Liver (tissue), 9 donors: ENCODE results near the gene RPS19BP1. TPM values are rescaled to one million over a fixed set of nuclear protein-coding genes. Genes with fewer than 3 reads are reported as not detected.
A peak's percentile ranks its signal among the peaks of the same experiment; 100 is the strongest.
"Not testable (repeated sequence)": the region's sequence is repeated elsewhere in the genome, so short reads cannot be mapped to it uniquely, and the experiment has no call there.

ENCODE experiments used
- DNase-seq: peaks from one replicate; pipeline ENCODE4 v3.0.0-alpha.2; 2017; ENCODE audit warnings: low spot score
- H3K27ac ChIP-seq, 2 donors: one replicate each; pipeline ENCODE4 v1.7.0; 2013; ENCODE audit warnings: inconsistent platforms in 2 of 2, low read length in 2 of 2, control low read depth in 1 of 2, low read depth in 1 of 2, mild to moderate bottlenecking in 1 of 2
- H3K27me3 ChIP-seq, 4 donors: one replicate each; pipeline versions ENCODE4 v1.6.1 to v1.7.0; 2013; ENCODE audit warnings: low read length in 3 of 4, inconsistent platforms in 1 of 4, mild to moderate bottlenecking in 1 of 4, moderate library complexity in 1 of 4; ENCODE audit not compliant: control insufficient read depth in 4 of 4, insufficient read depth in 4 of 4
- H3K36me3 ChIP-seq, 4 donors: one replicate each; pipeline versions ENCODE4 v1.6.1 to v1.7.0; 2013; ENCODE audit warnings: low read length in 3 of 4, mild to moderate bottlenecking in 3 of 4, low read depth in 1 of 4, moderate library complexity in 1 of 4; ENCODE audit not compliant: control insufficient read depth in 4 of 4, insufficient read depth in 3 of 4
- H3K4me1 ChIP-seq, 4 donors: one replicate each; pipeline versions ENCODE4 v1.6.1 to v1.7.0; 2013; ENCODE audit warnings: low read length in 3 of 4, mild to moderate bottlenecking in 3 of 4, moderate library complexity in 1 of 4; ENCODE audit not compliant: control insufficient read depth in 4 of 4, insufficient read depth in 4 of 4
- H3K4me3 ChIP-seq, 3 donors: one replicate each; pipeline versions ENCODE4 v1.6.1 to v1.7.0; 2013; ENCODE audit warnings: low read length in 3 of 3, control low read depth in 1 of 3, low read depth in 1 of 3, mild to moderate bottlenecking in 1 of 3
- H3K9ac ChIP-seq, 2 donors: one replicate each; pipeline ENCODE4 v1.7.0; 2013; ENCODE audit warnings: low read length in 2 of 2, mild to moderate bottlenecking in 2 of 2, moderate library complexity in 2 of 2, control low read depth in 1 of 2, low read depth in 1 of 2
- H3K9me3 ChIP-seq, 4 donors: one replicate each; pipeline versions ENCODE4 v1.6.1 to v1.7.0; 2013; ENCODE audit warnings: low read length in 3 of 4; ENCODE audit not compliant: control insufficient read depth in 4 of 4
- NR2F2 ChIP-seq: IDR thresholded peaks from 2 replicates; pipeline ENCODE4 v1.6.1; 2016; ENCODE audit warnings: antibody characterized with exemption
- WGBS: extraction: QIAGEN DNeasy Blood & Tissue Kit; methylation state at CpG from one replicate; pipeline ENCODE4 v1.1.7; 2013; 5-methylcytosine and 5-hydroxymethylcytosine counted together
- polyA plus RNA-seq, 2 donors: library from polyadenylated mRNA; stranded (reverse) in 1 of 2; unstranded in 1 of 2; fragments of 200-250 nt in 1 of 2; fragments of >200 nt in 1 of 2; fragmentation: Nextera tagmentation in 1 of 2; extraction: Ambion mirVana in 1 of 2; gene quantifications; one replicate each; pipeline versions ENCODE4 v1.2.1 to v1.2.3, GENCODE V29; 2013 to 2015
- total RNA-seq, 2 donors: library from RNA; depleted of rRNA; stranded (reverse); fragments of >200 nt; gene quantifications; one replicate each; pipeline ENCODE4 v1.2.3, GENCODE V29; 2014
- TF ChIP-seq, protein P1 (sequence below): IDR thresholded peaks from 2 replicates; pipeline ENCODE4 v1.6.1; 2016; ENCODE audit warnings: antibody characterized with exemption
- TF ChIP-seq, protein P2 (sequence below): fragments of 150-350 bp; IDR thresholded peaks from 2 replicates; pipeline ENCODE4 v1.5.1; 2017; ENCODE audit warnings: improper control_type of control experiment, low read depth, low read length; ENCODE audit not compliant: missing input control
- donor health status: healthy.
- donor health status: healthy.
- donor health status: healthy.
- donor health status: healthy.
- donor health status: healthy.

Gene RPS19BP1
- total and polyA plus RNA-seq, 4 donors, result 36.3 to 89.6 (median 63.3) TPM

DNA sequence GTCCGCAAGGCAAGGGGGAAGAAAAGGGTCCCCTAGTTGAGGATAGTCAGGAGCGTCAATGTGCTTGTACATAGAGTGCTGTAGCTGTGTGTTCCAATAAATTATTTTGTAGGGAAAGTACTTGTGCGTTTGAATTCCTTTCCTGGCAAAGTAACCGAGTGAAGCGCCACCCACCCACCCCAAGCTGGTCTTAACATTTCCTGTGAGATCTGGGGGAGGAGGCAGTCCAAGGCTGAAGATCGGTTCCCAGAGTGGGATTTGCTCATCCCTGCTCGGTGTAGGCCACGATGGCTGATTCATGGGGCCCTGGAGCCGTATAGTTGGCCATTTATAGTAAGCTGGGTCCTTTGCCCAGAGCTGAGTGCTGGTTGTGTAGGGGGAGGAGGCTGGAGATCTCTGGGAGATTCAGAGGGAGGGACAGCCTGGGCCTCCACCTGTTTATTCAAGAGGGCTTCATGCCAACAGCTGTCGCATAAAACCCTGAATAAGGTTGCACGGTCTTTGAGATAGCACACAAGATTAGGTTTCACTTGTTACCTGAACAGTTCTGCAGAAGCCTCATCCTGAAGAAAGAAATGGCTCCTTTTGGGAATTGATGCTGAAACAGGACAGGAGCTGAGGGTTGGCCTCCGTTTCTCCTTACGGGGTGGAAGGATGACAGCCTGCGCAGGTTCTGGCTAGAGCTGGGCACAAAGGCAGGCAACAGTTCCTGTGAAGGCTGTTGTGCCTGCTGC, 9.8 kb downstream of the RPS19BP1 start:
- TF ChIP-seq, protein P1, sequence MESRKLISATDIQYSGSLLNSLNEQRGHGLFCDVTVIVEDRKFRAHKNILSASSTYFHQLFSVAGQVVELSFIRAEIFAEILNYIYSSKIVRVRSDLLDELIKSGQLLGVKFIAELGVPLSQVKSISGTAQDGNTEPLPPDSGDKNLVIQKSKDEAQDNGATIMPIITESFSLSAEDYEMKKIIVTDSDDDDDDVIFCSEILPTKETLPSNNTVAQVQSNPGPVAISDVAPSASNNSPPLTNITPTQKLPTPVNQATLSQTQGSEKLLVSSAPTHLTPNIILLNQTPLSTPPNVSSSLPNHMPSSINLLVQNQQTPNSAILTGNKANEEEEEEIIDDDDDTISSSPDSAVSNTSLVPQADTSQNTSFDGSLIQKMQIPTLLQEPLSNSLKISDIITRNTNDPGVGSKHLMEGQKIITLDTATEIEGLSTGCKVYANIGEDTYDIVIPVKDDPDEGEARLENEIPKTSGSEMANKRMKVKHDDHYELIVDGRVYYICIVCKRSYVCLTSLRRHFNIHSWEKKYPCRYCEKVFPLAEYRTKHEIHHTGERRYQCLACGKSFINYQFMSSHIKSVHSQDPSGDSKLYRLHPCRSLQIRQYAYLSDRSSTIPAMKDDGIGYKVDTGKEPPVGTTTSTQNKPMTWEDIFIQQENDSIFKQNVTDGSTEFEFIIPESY, result no peak
- TF ChIP-seq NR2F2, result no peak
- TF ChIP-seq, protein P2, sequence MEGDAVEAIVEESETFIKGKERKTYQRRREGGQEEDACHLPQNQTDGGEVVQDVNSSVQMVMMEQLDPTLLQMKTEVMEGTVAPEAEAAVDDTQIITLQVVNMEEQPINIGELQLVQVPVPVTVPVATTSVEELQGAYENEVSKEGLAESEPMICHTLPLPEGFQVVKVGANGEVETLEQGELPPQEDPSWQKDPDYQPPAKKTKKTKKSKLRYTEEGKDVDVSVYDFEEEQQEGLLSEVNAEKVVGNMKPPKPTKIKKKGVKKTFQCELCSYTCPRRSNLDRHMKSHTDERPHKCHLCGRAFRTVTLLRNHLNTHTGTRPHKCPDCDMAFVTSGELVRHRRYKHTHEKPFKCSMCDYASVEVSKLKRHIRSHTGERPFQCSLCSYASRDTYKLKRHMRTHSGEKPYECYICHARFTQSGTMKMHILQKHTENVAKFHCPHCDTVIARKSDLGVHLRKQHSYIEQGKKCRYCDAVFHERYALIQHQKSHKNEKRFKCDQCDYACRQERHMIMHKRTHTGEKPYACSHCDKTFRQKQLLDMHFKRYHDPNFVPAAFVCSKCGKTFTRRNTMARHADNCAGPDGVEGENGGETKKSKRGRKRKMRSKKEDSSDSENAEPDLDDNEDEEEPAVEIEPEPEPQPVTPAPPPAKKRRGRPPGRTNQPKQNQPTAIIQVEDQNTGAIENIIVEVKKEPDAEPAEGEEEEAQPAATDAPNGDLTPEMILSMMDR, result no peak
- Histone ChIP-seq H3K4me3 (peak overlapping the region; percentile 3 to 92 (median 9)), H3K27ac (no peak overlapping the region), H3K27me3 (no peaks in the 10 kb centered on the region), H3K9ac (no peak overlapping the region), H3K36me3 (peaks cover 4 to 26% (median 21%) of the 10 kb centered on the region in 4 donors), H3K9me3 (no peaks in the 10 kb centered on the region), H3K4me1 (peaks cover 3 to 60% (median 42%) of the 10 kb centered on the region in 4 donors)
- WGBS, result 36% methylated on average over 14 of the region's 14 CpGs
- no peak for DNase-seq

DNA sequence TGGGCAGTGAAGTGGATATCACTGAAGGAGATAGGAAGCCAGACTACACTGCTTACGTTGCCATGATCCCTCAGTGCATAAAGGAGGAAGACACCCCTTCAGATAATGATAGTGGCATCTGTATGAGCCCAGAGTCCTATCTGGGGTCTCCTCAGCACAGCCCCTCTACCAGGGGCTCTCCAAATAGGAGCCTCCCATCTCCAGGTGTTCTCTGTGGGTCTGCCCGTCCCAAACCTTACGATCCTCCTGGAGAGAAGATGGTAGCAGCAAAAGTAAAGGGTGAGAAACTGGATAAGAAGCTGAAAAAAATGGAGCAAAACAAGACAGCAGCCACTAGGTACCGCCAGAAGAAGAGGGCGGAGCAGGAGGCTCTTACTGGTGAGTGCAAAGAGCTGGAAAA, 10.5 kb downstream of the RPS19BP1 start:
- H3K27ac ChIP-seq, H3K9me3 ChIP-seq, H3K27me3 ChIP-seq, DNase-seq: not testable (repeated sequence)
- peaks cover 4 to 26% (median 21%) of the 10 kb centered on the region in 4 donors for H3K36me3 ChIP-seq
- H3K4me3 ChIP-seq, result peak overlapping the region in 1 of 3 donors; percentile 92
- H3K9ac ChIP-seq, result peak overlapping the region in 1 of 2 donors; percentile 54
- H3K4me1 ChIP-seq, result peaks cover 3 to 54% (median 36%) of the 10 kb centered on the region in 4 donors
- 39% methylated on average over 4 of the region's 5 CpGs for WGBS

DNA sequence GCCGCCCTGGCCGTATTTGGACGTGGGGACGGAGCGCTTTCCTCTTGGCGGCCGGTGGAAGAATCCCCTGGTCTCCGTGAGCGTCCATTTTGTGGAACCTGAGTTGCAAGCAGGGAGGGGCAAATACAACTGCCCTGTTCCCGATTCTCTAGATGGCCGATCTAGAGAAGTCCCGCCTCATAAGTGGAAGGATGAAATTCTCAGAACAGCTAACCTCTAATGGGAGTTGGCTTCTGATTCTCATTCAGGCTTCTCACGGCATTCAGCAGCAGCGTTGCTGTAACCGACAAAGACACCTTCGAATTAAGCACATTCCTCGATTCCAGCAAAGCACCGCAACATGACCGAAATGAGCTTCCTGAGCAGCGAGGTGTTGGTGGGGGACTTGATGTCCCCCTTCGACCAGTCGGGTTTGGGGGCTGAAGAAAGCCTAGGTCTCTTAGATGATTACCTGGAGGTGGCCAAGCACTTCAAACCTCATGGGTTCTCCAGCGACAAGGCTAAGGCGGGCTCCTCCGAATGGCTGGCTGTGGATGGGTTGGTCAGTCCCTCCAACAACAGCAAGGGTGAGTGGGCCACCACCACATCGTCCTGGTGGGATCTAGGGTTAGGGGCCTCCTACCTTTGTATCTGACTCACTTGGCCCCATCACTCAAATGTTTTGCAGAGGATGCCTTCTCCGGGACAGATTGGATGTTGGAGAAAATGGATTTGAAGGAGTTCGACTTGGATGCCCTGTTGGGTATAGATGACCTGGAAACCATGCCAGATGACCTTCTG, 11.3 kb downstream of the RPS19BP1 start:
- Histone ChIP-seq H3K36me3 (peaks cover 4 to 26% (median 25%) of the 10 kb centered on the region in 4 donors), H3K27ac (peak overlapping the region; percentile 79 to 98), H3K4me1 (peaks cover 3 to 50% (median 35%) of the 10 kb centered on the region in 4 donors), H3K4me3 (peak overlapping the region; percentile 85 to 92 (median 87)), H3K9ac (peak overlapping the region; percentile 61 to 92)
- not testable (repeated sequence) for H3K9me3 ChIP-seq, DNase-seq, H3K27me3 ChIP-seq
- WGBS, result 2% methylated on average over 28 of the region's 28 CpGs
